K562 (cell line): ENCODE results near the gene EGLN1.

Experiments
- ATF6 ChIP-seq: sonication (generic); formaldehyde crosslinking; IDR thresholded peaks from 2 replicates; pipeline ENCODE4 v1.4.0; 2020; ENCODE audit warnings: mild to moderate bottlenecking, missing genetic modification reagents
- CBX2 ChIP-seq: fragments of 200-600 bp; sonication (generic); IDR thresholded peaks from one replicate; pipeline ENCODE4 v1.6.1; 2012; ENCODE audit warnings: mild to moderate bottlenecking, low read length, inconsistent platforms; ENCODE audit not compliant: insufficient read depth, poor library complexity, severe bottlenecking
- CTCF ChIP-seq, 3 experiments: IDR thresholded peaks in 2 of 3; conservative IDR thresholded peaks in 1 of 3; 2 replicates each; pipeline ENCODE4 v1.5.1; 2011 to 2012; ENCODE audit warnings: low read length in 3 of 3, mild to moderate bottlenecking in 3 of 3, control low read depth in 2 of 3, improper control_type of control experiment in 1 of 3, inconsistent platforms in 1 of 3, low read depth in 1 of 3, mixed read lengths in 1 of 3, moderate library complexity in 1 of 3; ENCODE audit not compliant: insufficient read depth in 2 of 3
- FOXA1 ChIP-seq: fragments of 450-650 bp; IDR thresholded peaks from 2 replicates; pipeline ENCODE4 v1.6.1; 2016; ENCODE audit warnings: mild to moderate bottlenecking, borderline replicate concordance
- HMGXB4 ChIP-seq: sonication (generic); formaldehyde crosslinking; IDR thresholded peaks from 2 replicates; pipeline ENCODE4 v1.8.1; 2023; ENCODE audit warnings: mild to moderate bottlenecking, missing genetic modification reagents
- NR2C1 ChIP-seq, 2 experiments: fragments of 450-650 bp; IDR thresholded peaks; 2 replicates each; pipeline ENCODE4 v1.6.1; 2017; ENCODE audit warnings: mild to moderate bottlenecking in 2 of 2, antibody characterized with exemption in 1 of 2, inconsistent platforms in 1 of 2, missing compliant biosample characterization in 1 of 2, missing genetic modification characterization in 1 of 2
- POLR2A ChIP-seq: fragments of 450-650 bp; conservative IDR thresholded peaks from 2 replicates; pipeline ENCODE4 v1.6.1; 2016
- SP1 ChIP-seq: sonication (generic); formaldehyde crosslinking; IDR thresholded peaks from 2 replicates; pipeline ENCODE4 v1.8.1; 2022; ENCODE audit warnings: mild to moderate bottlenecking, missing genetic modification reagents

- no peak for TF ChIP-seq CBX2
- TF ChIP-seq CTCF (IDR thresholded peaks at IDR 0.05 in 2 of 3, conservative IDR thresholded peaks at IDR 0.05 in 1 of 3; ENCODE audit: insufficient read depth in 2 of 3, low read depth in 1 of 3, low read length in 3 of 3) = no peak
- TF ChIP-seq SP1 (CRISPR knock-in tag) = no peak
- no peak for TF ChIP-seq NR2C1 (IDR thresholded peaks at IDR 0.05)
- TF ChIP-seq NR2C1 (tag; IDR thresholded peaks at IDR 0.05) = no peak
- TF ChIP-seq HMGXB4 (CRISPR knock-in tag) = no peak
- no peak for TF ChIP-seq POLR2A
- no peak for TF ChIP-seq ATF6
- TF ChIP-seq FOXA1 = no peak
Measured at GRCh38 chr1:231376875-231377549, 45.1 kb downstream of the EGLN1 start.
